Right lobe of liver (tissue), 6 donors: Measurements from ENCODE around the gene SEMA5B. TPM values are rescaled to one million over a fixed set of nuclear protein-coding genes. Genes with fewer than 3 reads are reported as not detected.

Experiments
- ATAC-seq, 4 donors: fragments of 200-7000 bp; cut with Tn5 transposase; one replicate each; pipeline ENCODE4 v1.9.1; 2020; ENCODE audit warnings: mild to moderate bottlenecking in 4 of 4, moderate library complexity in 4 of 4
- DNase-seq, 3 donors: peaks; one replicate each; pipeline ENCODE4 v3.0.0-alpha.2; 2020
- H3K27ac ChIP-seq, 3 donors: fragments of 200-600 bp; one replicate each; pipeline ENCODE4 v1.8.0; 2022
- H3K27me3 ChIP-seq, 2 donors: fragments of 200-600 bp; one replicate each; pipeline ENCODE4 v1.8.0; 2022
- H3K36me3 ChIP-seq, 4 donors: fragments of 200-600 bp; sonication (generic) in 1 of 4; one replicate each; pipeline versions ENCODE4 v1.5.1 to v1.8.0; 2017 to 2022; ENCODE audit warnings: control low read depth in 1 of 4
- H3K4me1 ChIP-seq, 4 donors: fragments of 200-600 bp; sonication (generic) in 1 of 4; one replicate each; pipeline versions ENCODE4 v1.5.1 to v1.8.0; 2017 to 2022; ENCODE audit warnings: control low read depth in 1 of 4
- H3K4me3 ChIP-seq, 3 donors: fragments of 200-600 bp; one replicate each; pipeline ENCODE4 v1.8.0; 2022
- H3K9me3 ChIP-seq, 4 donors: fragments of 200-600 bp; sonication (generic) in 1 of 4; one replicate each; pipeline versions ENCODE4 v1.5.1 to v1.8.0; 2017 to 2022; ENCODE audit warnings: control low read depth in 1 of 4
- POLR2A ChIP-seq: fragments of 450-650 bp; IDR thresholded peaks from one replicate; pipeline ENCODE4 v1.6.1; 2017; ENCODE audit warnings: antibody characterized with exemption, mild to moderate bottlenecking
- WGBS: methylation state at CpG from one replicate; pipeline ENCODE4 v1.1.6; 2018; ENCODE audit warnings: low coverage, low lambda C conversion rate; ENCODE audit not compliant: insufficient coverage; ENCODE audit errors: missing lambda C conversion rate; 5-methylcytosine and 5-hydroxymethylcytosine counted together
- intact Hi-C, 2 donors: fragments of 100-400 bp; cut with DNase I; formaldehyde crosslinking; loops; one replicate each; pipeline versions ENCODE4 v1.11.2 to v1.14.1; 2022
- total RNA-seq, 6 experiments: library from RNA; depleted of rRNA in 2 of 6; stranded (reverse); fragments of >200 nt in 2 of 6; fragmentation: NEBNext Ultra II Directional in 3 of 6; extraction: Animal tissue kit (Norgen Biotek cat#: 25700) in 3 of 6; gene quantifications; one replicate each; pipeline versions ENCODE4 v1.1.0 to v1.2.4, GENCODE V29; 2016 to 2023
- TF ChIP-seq, protein P1 (sequence below), 4 donors: fragments of 200-600 bp in 3 of 4; fragments of 450-650 bp in 1 of 4; IDR thresholded peaks; one replicate each; pipeline versions ENCODE4 v1.5.1 to v1.8.0; 2016 to 2022; ENCODE audit warnings: antibody characterized with exemption in 4 of 4, mild to moderate bottlenecking in 2 of 4
- donor health status: DM: no; HTN: yes; CAD: no.
- donor health status: DM: no; HTN: no; CAD: no.
- donor health status: DM: no; HTN: no; CAD: no.
- donor health status: DM: no; HTN: yes; CAD: no.
- donor health status: DM: no; HTN: yes; CAD: no.

Gene SEMA5B
- total RNA-seq, 6 experiments from 2014 or later: 0.12 to 0.65 (median 0.25) TPM

DNA sequence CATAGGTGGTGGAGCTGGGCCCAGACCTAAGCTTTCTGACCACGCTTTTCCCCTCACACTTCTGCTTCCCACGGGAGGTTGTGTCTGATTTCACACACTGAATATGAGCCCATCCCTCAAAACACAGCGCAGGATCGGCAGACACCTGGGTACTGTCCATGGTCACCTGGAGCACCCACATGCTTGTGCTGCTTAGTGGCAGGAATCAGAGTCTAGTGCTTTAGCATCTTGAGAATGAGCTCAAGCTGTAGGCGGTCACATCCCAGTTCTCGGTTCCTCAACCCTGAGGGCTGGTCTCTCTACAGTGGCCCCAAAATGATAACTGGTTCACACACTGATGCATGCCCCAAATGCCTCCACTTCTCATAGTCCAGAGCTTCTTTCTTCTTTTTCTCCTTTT is 111.0 kb downstream of the SEMA5B start:
- ATAC-seq (no peak), DNase-seq (no peak)
- Histone ChIP-seq H3K9me3 (no peaks in the 10 kb centered on the region), H3K27ac (no peak overlapping the region), H3K27me3 (no peaks in the 10 kb centered on the region), H3K4me1 (peaks cover 0 to under 1% (median 0%) of the 10 kb centered on the region in 4 donors), H3K4me3 (no peak overlapping the region), H3K36me3 (no peaks in the 10 kb centered on the region)
- WGBS: 20% methylated on average over 1 of the region's 6 CpGs
- TF ChIP-seq, protein P1, sequence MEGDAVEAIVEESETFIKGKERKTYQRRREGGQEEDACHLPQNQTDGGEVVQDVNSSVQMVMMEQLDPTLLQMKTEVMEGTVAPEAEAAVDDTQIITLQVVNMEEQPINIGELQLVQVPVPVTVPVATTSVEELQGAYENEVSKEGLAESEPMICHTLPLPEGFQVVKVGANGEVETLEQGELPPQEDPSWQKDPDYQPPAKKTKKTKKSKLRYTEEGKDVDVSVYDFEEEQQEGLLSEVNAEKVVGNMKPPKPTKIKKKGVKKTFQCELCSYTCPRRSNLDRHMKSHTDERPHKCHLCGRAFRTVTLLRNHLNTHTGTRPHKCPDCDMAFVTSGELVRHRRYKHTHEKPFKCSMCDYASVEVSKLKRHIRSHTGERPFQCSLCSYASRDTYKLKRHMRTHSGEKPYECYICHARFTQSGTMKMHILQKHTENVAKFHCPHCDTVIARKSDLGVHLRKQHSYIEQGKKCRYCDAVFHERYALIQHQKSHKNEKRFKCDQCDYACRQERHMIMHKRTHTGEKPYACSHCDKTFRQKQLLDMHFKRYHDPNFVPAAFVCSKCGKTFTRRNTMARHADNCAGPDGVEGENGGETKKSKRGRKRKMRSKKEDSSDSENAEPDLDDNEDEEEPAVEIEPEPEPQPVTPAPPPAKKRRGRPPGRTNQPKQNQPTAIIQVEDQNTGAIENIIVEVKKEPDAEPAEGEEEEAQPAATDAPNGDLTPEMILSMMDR (IDR thresholded peaks at IDR 0.05): no peak
- TF ChIP-seq POLR2A: no peak
- intact Hi-C loops: no loop called here

DNA sequence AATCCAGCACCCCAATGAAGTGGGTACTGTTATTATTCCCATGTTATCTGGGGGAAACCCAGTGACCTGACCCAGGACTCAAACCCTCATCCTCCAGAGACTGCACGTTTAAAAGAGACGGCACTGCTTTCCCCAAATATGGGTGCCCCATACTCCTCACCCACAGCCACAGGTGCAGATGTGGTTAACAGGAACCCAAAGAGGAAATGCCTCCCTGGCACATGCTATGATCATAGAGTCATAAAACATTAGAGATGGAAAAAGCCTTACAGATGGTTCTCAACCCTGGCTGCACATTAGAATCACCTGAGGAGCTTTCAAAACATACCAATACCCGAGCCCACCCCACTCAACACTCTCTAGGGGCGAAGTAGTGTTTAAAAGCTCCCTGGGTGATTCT is 111.5 kb downstream of the SEMA5B start:
- no peak for DNase-seq
- TF ChIP-seq, protein P1 (IDR thresholded peaks at IDR 0.05): no peak
- TF ChIP-seq POLR2A: no peak
- Histone ChIP-seq H3K27me3 (no peaks in the 10 kb centered on the region), H3K9me3 (no peaks in the 10 kb centered on the region), H3K36me3 (no peaks in the 10 kb centered on the region), H3K4me1 (no peaks in the 10 kb centered on the region), H3K4me3 (no peak overlapping the region), H3K27ac (no peak overlapping the region)
- intact Hi-C loops: no loop called here
- 54% methylated on average over 4 of the region's 4 CpGs for WGBS
- no peak for ATAC-seq

DNA sequence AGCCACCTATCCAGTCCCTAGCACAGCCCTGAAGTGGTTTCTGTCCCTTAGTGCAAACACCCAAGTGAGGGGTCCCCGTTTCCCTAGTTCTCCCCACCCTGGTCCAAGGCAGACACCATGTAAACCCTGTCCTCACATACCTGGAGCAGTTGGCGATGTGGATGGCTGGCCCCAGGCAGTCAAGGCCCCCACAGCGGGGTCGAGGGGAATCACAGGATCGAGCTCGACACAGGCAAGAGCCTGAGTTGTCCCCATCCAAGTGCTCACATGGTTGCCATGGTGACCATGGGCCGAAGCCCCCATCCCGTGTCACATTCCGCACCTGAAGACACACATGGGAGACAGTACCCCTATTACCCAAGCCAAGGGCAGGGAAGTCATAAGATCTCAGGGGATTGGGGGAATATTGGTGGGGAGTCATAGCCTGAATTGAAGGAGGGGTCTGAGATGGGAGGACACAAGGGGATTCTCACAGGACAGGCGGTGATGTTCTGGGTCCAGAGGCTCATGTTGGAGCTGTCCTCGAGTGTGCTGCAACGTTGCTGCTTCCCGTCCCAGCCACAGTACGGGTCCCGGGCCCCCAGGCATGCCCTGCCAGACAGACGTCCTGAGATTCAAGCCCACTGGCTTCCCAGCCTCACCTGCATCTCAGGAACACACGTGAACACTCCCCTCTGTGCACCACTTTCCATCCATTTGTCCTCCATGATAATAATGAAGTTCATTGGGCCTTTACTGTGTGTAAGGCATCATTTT is 112.1 kb downstream of the SEMA5B start:
- ATAC-seq (no peak), DNase-seq (no peak)
- TF ChIP-seq, protein P1 (IDR thresholded peaks at IDR 0.05): no peak
- TF ChIP-seq POLR2A: no peak
- 58% methylated on average over 5 of the region's 17 CpGs for WGBS
- Histone ChIP-seq H3K27ac (no peak overlapping the region), H3K36me3 (no peaks in the 10 kb centered on the region), H3K9me3 (no peaks in the 10 kb centered on the region), H3K4me3 (no peak overlapping the region), H3K4me1 (no peaks in the 10 kb centered on the region), H3K27me3 (no peaks in the 10 kb centered on the region)
- intact Hi-C loops: no loop called here

DNA sequence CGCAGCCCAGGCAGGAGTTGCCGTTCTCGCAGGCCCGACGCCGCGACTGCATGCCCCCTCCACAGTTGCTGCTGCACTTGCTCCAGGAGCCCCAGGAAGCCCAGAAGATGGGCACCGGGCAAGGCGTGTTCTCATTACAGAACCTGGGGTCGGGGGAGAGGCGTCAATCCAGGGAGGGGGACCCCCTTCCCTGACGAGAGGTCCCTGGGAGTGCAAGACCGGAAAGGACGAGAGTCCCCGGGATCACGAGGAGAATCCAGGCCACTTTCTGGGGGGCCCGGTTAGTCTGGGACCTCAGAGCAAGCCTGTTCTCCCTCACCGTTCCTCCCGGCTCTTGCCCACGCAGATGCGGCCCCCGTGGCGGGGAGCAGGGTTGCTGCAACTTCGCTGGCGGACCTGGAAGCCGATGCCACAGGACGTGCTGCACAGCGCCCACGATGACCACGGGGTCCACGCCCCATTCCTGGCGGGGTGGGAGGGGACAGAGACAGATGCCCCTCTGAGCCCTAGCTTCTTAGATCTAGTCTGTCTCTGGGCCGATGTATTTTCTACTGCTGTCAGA is 113.9 kb downstream of the SEMA5B start:
- no peaks in the 10 kb centered on the region for H3K36me3 ChIP-seq
- no peaks in the 10 kb centered on the region for H3K27me3 ChIP-seq
- intact Hi-C loops: no loop called here
- H3K4me3 ChIP-seq: no peak overlapping the region
- DNase-seq: no peak
- no peak overlapping the region for H3K27ac ChIP-seq
- WGBS: 87% methylated on average over 10 of the region's 33 CpGs
- no peaks in the 10 kb centered on the region for H3K4me1 ChIP-seq
- TF ChIP-seq POLR2A: no peak
- TF ChIP-seq, protein P1 (IDR thresholded peaks at IDR 0.05): no peak
- ATAC-seq: no peak
- no peaks in the 10 kb centered on the region for H3K9me3 ChIP-seq
